NCI-H510A treated with DMSO at 0.1 percent for 48 hours (cell line): ENCODE measurements around the gene GDPGP1.
"Not testable (repeated sequence)": the region's sequence is repeated elsewhere in the genome, so short reads cannot be mapped to it uniquely, and the experiment has no call there.

ENCODE experiments used
- DNase-seq: peaks from one replicate; lab custom pipeline; 2025; lab: John Stamatoyannopoulos, UW

GDPGP1 gene

DNA sequence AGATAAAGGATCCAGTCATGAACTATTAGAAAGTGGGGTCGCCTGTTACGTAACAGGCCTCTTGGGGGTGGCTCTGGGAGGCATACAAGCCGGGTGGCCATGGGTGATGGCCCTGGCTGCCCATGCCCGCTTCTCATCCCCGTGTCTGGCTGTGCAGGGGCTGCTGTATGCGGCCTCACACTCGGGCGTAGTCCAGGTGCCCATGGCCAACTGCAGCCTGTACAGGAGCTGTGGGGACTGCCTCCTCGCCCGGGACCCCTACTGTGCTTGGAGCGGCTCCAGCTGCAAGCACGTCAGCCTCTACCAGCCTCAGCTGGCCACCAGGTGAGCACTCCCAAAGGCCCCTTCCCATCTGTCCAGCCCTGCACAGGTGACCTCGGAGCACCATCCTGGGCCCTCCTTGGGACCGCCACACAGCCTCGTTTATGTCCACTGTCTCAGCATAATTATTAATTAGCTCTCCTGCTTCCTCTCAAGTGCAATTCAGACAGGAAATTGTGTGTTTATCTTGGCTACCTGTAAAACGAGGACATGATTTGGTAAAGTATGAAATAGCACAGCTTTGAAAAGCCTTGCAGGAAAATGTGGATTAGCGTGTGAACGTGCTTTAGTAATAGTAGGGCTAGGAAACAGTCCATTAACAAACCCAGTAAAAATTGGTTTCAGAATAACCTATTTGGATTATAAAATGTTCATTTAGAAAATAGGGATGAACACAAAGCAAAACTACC, 8.3 kb upstream of the GDPGP1 start:
- DNase-seq, result peak; percentile 69

DNA sequence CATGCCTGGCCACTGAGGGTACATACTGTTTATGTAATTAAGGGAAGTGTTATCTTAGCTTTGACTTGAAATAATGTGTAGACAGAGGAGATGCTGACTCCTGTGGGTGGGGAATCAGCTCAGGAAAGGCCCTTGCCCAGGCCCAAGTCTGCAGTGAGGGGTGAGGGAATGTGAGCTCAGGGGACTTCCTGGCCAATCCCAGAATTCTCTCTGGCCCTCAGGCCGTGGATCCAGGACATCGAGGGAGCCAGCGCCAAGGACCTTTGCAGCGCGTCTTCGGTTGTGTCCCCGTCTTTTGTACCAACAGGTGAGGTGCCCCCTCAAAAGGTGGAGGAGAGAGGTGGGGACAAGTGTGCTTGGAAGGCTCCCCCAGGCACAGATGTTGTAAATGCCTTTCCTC, 6.7 kb upstream of the GDPGP1 start:
- no peak for DNase-seq

DNA sequence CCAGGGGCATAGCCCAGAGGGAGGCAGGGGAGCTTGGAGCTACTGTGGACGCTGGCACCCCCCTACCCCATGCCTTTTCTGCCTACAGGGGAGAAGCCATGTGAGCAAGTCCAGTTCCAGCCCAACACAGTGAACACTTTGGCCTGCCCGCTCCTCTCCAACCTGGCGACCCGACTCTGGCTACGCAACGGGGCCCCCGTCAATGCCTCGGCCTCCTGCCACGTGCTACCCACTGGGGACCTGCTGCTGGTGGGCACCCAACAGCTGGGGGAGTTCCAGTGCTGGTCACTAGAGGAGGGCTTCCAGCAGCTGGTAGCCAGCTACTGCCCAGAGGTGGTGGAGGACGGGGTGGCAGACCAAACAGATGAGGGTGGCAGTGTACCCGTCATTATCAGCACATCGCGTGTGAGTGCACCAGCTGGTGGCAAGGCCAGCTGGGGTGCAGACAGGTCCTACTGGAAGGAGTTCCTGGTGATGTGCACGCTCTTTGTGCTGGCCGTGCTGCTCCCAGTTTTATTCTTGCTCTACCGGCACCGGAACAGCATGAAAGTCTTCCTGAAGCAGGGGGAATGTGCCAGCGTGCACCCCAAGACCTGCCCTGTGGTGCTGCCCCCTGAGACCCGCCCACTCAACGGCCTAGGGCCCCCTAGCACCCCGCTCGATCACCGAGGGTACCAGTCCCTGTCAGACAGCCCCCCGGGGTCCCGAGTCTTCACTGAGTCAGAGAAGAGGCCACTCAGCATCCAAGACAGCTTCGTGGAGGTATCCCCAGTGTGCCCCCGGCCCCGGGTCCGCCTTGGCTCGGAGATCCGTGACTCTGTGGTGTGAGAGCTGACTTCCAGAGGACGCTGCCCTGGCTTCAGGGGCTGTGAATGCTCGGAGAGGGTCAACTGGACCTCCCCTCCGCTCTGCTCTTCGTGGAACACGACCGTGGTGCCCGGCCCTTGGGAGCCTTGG, 5.9 kb upstream of the GDPGP1 start:
- no peak for DNase-seq

DNA sequence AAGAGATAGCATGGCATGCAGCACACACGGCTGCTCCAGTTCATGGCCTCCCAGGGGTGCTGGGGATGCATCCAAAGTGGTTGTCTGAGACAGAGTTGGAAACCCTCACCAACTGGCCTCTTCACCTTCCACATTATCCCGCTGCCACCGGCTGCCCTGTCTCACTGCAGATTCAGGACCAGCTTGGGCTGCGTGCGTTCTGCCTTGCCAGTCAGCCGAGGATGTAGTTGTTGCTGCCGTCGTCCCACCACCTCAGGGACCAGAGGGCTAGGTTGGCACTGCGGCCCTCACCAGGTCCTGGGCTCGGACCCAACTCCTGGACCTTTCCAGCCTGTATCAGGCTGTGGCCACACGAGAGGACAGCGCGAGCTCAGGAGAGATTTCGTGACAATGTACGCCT, 5.0 kb upstream of the GDPGP1 start:
- DNase-seq, result no peak

DNA sequence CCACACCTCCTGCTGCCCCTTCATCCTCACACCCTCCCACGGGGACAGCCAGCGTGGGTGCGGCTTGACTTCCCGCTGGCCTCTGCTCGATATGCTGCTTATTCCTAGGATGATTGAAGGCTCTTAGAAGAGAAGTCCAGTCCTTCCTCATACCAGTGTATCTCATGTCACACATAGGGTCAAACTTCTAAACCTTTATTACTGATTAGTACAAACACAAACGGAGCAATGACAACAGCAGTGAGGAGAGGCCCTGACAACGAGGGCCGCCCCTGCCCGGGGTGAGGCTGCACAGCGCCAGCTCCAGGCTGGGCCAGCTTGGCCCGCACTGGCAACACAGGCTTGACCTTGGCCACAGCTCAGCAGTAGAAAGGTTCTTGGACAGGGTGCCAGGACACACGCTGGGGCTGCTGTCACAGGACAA, 3.9 kb upstream of the GDPGP1 start:
- DNase-seq, result no peak

DNA sequence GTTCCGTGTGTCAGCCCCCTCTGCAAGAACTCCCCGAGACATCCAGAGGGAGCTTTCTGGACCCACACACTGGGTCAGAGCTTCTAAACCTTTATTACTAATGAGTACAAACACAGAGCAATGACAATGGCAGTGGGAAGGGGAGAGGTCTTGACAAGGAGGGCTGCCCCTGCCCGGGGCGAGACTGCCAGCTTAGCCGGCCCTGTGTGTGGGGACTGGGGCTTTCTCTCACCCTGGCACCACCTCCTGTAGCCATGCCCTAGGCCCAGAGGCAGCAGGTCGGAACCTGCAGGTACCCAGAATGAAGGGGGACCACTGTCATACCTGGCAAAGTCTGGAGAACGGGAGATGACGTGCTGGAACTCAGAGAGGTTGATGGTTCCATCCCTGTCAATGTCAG, 3.4 kb upstream of the GDPGP1 start:
- DNase-seq, result no peak

DNA sequence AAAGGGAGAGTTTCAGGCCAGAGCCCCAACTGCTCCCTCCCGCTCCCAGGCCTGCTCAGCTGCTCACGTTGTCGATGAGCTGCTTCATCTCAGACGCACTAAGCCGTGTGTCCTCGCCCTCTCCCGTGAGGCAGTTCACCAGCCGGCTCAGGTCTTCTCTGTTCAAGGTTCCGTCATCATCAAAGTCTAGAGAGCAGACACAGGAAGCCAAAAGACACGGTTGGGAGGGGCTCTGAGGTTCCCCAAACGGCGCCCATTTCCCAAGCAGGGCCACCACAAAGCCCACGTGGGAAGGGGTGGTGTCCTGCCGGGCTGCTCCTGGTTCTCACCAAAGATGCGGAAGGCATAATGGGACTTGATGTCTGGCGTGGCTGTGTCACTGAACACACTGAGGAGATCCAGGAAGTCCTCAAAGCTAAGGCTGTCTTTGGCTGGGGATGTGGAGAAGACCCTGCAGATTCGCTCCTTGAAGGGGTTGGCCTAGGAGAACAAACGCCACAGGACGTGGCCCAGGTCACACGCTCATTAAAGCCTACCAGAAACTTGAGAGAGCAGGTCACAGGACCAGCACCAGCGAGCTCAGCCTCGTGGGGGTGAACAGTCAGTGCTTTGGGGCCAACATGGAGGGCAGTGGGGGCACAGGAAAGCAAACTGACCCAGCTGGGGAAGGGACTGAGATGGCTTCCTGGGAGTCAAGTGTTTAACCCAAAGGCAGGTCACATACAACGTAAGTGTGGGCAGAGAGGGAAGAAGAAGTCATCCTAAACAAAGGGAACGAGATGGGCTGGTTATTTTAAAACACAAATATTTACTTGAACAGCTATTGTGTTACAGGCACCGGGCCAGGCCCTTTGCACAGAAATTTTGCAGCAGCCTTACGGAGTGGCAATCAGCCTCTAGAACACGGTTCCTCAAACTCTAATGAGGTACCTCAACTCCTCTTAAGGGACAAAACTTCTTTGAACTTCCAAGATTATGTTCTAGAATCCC, 2.7 kb upstream of the GDPGP1 start:
- DNase-seq, result no peak

DNA sequence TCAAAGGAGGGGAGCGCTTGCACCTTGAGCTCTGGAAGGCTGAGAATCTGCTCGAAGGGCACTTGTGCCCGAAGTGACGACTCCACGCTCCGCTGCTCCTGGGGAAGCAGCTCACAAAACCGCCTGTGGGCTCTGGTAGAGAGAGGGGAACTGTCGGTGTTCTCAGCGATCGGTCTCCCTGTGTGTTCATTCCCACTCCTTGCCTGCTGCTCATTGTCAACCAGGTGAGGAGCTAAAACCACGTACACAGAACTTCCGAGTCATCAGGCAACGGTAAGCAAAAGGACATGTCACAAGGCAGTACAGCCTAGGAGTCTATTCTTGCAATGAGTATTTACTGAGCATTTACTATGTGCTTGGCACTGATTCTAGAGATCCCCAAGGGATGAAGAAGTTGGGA, 1.8 kb upstream of the GDPGP1 start:
- no peak for DNase-seq

DNA sequence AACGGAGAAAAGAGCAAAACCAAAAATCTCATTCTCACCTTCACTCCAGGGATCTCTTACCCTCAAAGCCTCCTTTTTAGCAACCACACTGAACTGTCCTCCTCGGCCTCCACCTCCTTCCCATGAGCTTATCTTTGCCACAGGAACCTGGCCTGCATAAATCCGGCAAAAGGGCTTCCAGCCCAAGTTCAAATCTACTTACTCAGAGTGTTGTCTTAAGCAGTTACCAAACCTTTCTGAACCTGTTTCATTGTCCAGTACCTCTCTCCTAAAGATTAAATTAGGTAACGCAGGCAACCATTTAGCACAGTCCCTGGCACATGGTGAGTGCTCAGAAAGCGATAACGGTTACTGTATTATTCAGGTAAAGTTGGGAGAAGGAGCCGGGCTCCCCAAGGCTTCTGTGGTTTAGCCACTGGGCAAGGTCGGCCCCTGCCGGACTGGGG, 1.0 kb upstream of the GDPGP1 start:
- no peak for DNase-seq

DNA sequence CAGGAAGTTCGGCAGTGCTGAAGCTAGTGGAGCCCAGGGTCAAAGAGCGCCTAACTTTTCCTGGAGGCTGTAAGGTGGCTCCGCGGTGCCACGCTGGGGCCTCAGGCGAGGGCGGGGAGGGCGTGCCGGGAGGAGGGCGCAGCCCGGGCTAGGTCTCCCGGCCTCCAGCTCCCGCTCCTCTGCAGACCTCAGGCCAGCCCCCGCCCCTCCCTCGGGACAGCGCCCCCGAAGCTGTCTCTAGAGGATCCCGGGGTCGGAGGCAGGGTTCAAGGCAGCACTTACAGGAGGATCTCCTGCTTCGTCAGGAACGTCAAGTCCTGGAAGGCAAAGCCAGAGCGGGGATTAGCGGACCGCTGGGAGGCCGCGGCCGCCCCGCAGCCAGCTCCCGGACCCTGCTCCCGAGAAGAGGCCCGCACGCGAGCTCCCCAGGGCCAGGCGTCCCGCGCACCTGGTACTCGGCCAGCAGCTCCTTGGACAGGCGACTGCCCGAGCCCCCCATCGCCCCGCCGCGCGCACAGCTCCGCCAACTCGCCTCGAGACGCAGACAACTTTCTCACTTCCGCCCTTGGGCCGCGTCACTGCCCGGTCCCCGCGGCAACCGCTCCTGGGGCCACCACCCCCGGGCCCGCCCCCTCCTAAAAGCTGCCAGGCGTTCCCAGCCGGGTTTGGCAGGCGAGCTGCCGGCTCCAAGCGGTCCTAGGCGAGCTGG, 468 bp upstream of the GDPGP1 start, which contains the start of gene CIB1:
TSS of gene CIB1 (minus strand) at position 555 of the 709 bp plus-strand sequence. CDS start at position 499, 56 bp downstream.
- peak; percentile 68 for DNase-seq

DNA sequence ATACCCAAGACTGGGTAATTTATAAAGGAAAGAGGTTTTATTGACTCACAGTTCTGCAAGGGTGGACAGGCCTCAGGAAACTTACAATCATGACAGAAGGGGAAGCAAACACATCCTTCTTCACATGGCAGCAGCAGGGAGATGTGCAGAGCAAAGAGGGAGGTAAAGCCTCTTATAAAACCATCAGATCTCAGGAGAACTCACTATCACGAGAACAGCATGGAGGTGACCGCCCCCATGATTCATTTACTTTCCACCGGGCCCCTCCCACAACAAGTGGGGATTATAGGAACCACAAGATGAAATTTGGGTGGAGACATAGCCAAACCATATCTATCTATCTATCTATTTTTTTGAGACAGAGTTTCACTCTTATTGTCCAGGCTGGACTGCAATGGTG, 5.4 kb downstream of the GDPGP1 start:
- DNase-seq, result no peak

DNA sequence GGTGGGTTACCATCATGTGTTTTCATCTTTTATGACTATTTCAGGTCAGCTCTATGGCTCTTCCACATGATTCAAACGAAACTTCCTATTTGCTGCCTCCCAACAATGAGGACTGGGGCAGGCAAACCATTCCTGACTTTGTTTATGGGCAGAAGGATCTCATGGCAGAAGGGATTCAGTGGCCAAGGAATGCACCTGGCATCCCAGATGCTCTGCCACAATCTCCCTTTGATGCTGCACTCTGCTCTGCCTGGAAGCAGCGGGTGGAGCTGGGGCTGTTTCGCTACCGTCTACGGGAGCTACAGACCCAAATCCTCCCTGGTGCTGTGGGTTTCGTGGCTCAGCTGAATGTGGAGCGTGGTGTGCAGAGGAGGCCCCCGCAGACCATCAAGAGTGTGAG, 6.8 kb downstream of the GDPGP1 start:
- DNase-seq, result no peak

DNA sequence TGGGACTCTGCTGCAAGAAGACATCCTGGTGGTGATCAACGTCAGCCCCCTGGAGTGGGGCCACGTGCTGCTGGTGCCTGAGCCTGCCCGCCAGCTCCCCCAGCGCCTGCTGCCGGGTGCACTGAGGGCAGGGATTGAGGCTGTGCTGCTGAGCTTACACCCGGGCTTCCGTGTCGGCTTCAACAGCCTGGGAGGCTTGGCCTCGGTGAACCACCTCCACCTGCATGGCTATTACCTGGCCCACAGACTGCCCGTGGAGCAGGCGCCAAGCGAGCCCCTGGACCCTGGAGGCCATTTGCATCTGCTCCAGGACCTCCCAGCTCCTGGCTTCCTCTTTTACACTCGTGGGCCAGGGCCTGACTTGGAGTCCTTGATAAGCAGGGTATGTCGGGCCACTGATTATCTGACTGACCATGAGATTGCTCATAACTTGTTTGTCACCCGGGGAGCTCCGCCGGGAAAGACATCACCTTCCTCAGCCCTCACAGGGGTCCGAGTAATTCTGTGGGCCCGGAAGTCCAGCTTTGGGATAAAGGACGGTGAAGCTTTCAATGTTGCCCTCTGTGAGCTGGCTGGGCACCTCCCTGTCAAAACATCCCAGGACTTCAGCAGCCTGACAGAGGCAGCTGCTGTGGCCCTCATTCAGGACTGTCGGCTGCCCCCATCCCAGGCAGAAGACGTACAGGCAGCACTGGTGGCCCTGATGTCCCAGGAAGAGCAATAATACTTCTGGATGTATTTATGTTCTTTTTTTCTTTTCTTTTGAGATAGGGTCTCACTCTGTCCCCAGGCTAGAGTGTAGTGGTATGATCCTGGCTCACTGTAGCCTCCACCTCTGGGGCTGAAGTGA, 7.6 kb downstream of the GDPGP1 start:
- DNase-seq, result no peak

DNA sequence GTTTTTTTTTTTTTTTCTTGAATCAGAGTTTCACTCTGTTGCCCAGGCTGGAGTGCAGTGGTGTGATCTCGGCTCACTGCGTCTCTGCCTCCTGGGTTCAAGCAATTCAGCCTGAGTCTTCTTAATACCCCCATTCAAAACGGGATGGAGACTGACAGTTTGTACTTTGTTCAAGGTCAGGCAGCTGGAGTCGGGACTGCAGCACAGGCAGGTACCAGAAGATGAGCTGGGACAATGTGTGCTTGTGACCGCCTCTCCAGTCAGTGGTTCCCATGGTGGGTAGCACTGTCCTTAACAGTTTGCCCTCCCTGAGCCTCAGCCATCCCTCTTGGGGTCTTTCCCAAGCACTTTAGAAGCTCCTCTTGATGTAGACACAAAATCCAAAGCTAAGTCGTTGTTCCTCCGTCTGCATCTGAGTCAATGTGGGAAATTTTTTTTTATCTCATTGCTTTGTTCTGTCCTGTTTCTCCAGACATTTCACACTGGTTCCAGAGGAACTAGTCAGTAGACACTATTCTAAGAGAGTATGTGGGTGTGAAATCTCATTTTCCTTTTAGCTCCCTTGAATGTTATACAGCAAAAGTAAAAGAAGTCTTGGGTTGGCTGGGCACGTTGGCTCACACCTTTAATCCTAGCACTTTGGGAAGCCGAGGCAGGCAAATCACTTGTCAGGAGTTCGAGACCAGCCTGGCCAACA, 10.1 kb downstream of the GDPGP1 start:
- no peak for DNase-seq

DNA sequence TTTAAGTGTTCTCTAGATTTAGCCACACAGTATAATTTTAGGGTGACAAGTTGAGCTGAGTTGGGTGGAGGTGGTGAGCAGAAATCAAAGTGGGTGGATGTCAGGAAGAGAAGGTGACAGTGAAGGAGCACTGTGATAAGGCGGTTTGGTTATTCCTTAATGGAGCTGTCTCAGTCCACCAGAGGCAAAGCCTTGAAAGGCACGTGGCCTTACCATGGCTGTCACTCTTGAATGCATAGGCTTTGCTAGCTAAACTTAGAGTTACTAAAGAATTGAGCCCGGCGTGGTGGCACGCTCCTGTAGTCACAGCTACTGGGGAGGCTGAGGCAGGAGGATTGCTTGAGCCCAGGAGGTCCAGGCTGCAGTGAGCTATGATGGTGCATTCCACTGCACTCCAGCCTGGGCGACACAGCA, 14.8 kb downstream of the GDPGP1 start:
- DNase-seq, result no peak

DNA sequence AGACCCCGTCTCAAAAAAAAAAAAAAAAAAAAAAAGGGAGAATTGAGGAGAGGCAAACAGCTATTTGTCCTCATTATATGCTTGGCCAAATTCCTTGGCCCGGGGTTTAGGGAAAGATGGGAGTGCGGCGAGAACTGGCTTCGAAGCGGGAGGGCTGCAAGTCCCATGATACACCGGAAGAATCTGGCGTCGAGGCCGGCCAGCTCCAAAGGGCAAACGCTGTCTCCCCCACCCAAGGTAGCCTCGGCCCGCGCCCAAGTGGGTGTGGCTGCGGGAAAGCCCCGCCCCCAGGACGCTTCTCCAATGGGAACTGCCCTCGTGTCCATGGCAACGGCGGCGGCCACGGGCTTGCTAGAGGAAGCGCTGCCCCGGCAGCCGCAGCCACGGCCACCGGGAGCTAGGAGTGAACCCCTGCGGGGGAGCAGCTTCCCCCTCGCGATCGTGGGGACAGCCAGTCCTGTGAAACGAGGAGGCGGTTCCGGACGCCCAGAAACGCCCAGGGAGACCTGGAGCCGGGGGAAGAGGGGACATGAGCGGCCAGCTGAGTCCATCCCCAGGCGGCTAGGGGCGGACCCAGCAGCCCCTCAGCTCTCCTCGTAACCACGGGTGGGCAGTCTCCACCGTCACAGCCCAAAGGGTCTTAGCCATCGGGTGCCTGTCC, 15.3 kb downstream of the GDPGP1 start, which contains the start of gene TTLL13:
TSS of gene TTLL13 (plus strand) at position 354 of the 661 bp plus-strand sequence. CDS start 1,075 bp downstream, outside the sequence.
- peak; percentile 53 for DNase-seq

DNA sequence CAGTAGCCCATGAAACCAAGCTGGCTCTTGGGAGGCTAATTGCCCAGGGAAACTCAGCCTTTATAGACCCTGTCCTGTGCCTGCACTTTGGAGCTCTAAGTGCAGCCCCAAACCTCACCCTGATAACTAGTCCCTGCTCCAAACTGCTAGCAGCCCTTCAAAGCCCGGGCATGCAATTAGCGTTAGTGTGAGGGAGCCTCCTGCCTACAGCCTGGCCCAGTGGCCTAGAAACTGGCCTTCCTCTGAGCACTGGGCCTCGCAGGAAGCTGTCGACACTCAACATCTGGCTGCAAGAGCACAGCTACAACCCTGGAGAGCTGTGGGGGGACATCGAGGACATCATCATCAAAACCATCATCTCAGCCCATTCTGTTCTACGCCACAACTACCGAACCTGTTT, 23.8 kb downstream of the GDPGP1 start:
- DNase-seq, result no peak

DNA sequence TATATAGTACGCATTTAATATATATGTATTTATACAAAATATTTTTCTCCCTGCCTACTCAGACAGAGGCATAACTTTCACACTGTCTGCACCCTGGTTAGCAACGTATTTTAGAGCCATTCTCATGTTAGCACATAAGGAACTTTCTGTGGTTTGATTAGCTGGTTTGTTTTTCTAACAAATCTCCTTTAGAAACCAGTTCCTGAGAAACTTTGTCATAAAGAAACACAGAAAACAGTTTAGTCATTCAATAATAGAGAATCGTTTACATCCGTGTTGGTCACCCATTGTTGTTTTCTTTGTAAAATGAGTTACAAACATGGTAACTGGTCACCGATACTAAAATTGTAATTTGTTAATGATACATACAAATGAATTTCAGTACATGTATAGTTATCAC, 25.5 kb downstream of the GDPGP1 start:
- no peak for DNase-seq

DNA sequence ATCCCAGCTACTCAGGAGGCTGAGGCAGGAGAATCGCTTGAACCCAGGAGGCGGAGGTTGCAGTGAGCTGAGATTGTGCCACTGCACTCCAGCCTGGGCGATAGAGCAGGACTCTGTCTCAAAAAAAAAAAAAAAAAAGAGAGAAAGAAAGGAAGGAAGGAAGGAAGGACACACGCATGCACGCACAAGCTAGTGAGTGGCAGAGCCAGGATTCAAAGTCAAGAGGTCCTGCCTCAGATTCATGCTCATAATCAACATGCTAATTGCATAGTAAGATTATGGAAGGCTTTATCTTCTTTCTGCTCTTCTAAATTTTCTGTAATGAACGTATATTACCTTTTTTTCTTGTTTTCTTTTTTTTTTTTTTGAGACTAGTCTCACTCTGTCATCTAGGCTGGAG, 26.7 kb downstream of the GDPGP1 start:
- DNase-seq, result not testable (repeated sequence)
